ENCODE results near the gene MMP15.

GRCh38 chr16:58034774-58035173 is 9.2 kb downstream of the MMP15 start:
- no peak for TF ChIP-seq CTCF (IDR thresholded peaks at IDR 0.05)
- no peak for TF ChIP-seq MAX (IDR thresholded peaks at IDR 0.05; ENCODE audit: low read depth)
- TF ChIP-seq EZH2phosphoT487 (IDR thresholded peaks at IDR 0.05; ENCODE audit: borderline replicate concordance, low read depth) = no peak
- TF ChIP-seq REST (IDR thresholded peaks at IDR 0.05; ENCODE audit: low read depth, low read length) = no peak
- TF ChIP-seq CHD2 (IDR thresholded peaks at IDR 0.05; ENCODE audit: low read length, partially characterized antibody) = no peak
- no peak for TF ChIP-seq RAD21 (IDR thresholded peaks at IDR 0.05; ENCODE audit: low read length)
